Inflammatory macrophage (primary cell): Measurements from ENCODE around the gene TCFL5.

Experiments used
- DNase-seq, 2 donors: peaks; one replicate each; pipeline ENCODE4 v3.0.0-alpha.2; 2020 to 2022

Gene TCFL5

DNA sequence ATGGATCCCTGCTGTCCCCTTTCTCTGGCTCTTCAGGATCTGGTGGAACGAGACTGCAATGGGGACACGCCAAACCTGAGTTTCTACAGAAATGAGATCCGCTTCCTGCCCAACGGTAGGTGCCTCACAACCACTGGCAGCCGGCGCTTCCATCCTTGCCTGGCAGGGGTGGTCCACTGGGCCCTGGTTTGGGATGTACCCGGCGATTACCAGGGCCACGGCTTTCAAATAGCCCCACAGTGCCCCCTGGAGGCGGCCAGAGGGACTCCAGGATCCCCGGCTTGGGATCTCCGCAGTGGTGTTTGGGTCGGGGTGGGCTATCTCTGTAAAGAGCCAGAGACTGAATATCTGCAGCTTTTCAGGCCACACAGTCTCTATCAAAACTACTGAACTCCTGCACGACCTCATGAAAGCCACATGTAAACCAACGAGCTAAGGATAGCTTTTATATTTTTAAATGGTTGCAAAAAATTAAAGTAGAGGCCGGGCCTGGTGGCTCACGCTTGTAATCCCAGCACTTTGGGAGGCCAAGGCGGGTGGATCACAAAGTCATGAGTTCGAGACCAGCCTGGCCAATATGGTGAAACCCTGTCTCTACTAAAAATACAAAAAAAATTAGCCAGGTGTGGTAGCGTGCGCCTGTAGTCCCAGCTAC is 53.3 kb downstream of the TCFL5 start:
- DNase-seq: peak; percentile 52 to 68

DNA sequence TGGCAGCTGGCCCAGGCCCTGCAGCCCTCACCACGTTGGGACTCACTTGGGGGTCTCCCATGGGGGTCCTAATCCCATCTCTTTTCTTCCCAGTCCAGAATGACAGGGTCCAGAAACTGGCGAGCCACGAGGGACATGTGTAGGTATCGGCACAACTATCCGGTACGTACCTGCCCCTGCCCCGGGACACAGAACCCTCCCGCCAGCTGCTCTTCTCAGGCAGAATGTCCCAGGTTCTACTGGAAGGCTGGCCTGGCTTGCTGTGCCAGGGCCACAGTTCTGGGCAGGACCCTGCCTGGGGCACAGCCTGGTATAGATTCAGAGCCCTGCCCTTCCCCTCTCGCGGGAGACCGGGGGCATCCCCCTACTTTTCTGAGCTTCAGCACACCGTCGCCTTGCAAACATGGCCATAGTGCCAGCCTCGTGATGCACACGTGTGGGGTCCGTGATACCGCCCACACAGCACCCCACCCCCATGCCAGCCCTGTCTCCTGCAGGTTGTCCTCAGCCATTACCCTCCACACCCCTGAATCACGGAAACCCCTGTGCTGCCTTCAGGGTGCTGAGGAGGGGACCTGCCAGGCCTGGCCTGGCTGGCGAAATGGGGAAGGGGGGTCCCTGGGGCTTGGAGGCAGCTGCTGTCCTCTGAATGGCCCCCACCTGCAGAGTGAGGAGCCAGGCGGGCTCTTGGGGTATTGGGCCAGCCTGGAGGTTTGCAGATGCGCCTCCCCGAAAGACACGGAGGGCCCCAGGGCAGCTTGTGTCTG is 54.0 kb downstream of the TCFL5 start:
- DNase-seq: no peak

DNA sequence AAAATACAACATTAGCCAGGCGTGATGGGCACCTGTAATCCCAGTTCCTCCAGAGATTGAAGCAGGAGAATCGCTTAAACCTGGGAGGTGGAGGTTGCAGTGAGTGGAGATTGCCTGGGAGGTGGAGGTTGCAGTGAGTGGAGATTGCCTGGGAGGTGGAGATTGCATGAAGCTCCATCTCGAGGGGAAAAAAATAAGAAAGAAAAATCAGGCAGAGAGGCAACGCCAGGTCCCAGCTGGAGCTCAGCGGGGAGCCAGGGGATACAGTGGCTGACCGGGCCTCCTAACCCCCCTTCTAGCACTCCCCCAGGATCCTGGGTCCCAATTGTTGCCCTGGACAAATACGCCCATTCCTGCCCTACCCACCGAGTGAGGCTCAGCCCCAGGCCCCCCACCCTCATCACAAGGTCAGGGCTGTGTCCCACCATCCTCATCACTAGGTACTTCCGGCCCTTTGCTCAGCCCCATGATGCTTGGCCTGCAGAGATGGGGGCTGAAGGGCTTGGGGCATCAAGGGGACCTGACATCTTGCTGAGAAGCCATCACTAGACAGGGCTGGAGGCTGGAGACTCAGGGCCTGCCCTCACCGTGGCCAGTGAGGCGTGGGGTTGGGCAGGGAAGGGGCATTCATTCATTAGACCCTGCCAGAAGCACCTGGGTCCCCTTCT is 55.1 kb downstream of the TCFL5 start:
- DNase-seq: no peak

DNA sequence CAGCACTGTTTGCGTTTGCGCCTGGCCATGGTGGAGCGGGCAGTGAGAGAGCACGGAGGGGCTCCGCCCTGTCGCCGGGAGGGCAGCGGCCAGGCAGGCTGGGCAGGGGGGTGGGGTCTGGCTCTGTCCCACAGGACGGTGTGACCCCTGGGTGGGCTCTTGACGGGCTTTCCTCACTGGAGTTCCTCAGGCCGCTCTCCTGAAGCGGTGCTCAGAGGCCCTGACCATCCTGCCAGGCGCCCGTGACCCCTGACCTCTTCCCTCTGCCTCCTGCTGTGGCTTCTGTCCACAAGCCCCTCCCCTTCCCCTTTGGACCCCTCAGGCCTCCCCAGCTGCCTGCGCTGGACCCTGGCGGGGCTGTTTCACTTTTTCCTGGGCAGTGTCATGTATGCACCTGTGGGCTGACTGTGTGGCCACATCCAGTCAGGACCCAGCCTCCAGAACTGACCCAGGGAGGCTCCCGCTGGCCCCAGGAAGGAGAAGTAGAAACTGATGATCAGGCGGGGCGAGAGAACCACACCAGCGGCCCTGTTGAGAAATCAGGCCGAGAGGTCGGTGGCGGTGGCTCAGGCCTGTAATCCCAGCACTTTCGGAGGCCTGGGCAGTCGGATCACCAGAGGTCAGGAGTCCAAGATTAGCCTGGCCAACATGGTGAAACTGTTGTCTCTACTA is 55.8 kb downstream of the TCFL5 start:
- peak; percentile 88 to 89 for DNase-seq

DNA sequence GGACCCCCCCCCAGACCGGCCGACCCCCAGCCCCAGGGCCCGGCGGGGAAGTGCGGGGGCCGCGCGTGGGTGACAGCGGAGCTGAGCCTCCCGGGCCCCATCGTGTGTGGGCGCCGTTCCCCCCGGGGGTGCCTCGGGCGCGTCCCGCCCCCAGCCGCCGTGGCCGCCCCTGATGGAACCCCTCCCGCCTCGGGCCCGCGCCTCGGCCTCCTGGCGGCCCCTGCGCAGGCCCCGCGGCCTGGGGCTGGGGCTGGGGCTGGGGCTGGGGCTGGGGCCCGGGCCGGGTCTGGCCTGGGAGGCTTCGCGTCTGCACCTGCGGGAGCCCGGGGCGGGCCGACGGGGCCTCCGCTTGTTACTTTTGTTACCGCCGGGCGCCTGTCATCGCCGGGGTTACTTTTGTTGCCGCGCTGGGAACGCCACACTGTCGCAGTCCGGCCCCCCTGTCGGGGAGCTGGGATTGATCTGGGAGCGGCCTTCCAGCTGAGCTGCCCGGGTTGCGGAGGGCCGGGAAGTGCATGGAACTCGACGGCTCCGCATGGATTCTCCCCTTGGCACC is 56.4 kb downstream of the TCFL5 start:
- no peak for DNase-seq

DNA sequence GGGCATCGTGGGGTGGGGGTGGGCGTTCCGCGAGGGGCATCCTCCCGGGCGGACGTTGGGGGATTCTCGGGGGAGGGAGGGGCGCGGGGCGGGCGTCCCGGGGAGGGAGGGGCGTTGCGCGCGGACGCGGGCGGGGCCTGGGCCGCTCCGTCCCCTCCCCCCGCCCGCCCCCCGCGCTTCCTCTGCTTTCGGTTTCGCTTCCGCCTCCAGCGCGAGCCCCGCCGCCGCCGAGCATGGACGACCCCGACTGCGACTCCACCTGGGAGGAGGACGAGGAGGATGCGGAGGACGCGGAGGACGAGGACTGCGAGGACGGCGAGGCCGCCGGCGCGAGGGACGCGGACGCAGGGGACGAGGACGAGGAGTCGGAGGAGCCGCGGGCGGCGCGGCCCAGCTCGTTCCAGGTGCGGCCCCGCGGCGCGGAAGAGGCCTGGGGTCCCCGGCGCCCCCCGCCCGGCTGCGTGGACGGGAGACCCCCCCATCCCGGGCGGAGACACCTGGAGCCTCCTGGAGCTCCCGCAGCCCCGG is 56.9 kb downstream of the TCFL5 start, which contains the start of gene OGFR:
Gene OGFR, plus strand, starts transcription at position 209 of the 528 bp plus-strand sequence. Its CDS starts 25 bp downstream, at position 234.
- DNase-seq: peak; percentile 34 to 57

DNA sequence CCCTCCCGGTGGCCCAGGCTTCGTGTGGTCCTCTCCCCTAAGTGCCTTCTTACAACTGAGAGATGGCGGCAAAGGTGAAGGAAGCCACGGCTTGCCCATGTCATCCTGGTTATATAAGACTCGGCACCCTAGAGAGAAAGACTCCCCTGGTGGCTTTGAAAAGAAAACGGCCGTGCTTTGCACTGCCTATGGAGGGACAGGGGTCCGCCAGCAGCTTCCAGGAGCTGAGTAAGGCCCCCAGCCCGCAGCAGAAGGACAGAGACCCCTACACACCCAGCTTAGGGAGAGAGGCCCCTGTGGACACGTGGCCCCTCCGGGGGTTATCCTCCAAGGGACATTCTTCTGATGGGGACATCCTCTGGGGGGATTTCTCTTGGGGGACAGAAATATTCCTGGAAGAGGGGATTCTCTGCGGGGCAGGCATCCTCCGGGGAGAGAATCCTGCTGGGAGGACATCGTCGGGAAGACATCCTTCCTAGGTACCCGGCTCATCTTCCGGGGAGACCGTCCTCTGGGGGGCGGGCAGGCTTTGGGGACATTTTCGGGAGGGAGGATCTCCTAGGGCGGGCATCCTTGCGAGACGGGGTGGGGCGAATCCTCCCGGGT is 57.5 kb downstream of the TCFL5 start:
- DNase-seq: no peak

DNA sequence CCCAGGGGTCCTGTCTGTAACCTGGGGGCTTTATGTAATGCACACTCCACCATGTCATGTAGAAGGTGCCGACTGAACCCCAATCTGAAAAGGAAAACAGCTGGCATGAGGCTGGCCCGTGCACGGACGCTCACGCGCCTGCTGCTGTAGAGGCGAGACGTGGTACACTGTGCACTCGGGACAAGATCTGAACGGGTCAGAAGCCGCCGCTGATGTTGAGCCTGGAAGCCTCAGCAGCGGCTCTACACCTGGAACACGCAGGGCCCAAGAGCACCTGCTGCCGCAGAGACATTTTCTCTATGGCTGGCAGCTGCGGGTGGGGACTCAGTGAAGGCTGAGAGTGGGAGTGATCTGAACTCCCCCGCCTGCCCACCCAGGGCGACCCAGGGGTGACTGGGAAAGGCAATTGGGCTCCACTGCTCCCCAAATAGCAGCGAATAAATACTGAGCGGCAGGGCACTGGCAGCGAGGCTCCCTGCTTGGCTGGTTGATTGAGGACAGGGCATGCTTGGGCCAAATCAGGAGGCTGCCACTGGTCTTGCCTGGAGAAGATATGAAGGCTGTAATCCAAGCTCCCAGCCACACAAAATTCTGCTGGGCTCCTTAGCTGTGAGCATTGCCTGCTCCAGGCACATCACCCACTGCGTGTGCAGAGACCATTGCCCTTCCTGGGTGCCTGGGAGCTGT is 59.5 kb downstream of the TCFL5 start:
- DNase-seq: no peak

DNA sequence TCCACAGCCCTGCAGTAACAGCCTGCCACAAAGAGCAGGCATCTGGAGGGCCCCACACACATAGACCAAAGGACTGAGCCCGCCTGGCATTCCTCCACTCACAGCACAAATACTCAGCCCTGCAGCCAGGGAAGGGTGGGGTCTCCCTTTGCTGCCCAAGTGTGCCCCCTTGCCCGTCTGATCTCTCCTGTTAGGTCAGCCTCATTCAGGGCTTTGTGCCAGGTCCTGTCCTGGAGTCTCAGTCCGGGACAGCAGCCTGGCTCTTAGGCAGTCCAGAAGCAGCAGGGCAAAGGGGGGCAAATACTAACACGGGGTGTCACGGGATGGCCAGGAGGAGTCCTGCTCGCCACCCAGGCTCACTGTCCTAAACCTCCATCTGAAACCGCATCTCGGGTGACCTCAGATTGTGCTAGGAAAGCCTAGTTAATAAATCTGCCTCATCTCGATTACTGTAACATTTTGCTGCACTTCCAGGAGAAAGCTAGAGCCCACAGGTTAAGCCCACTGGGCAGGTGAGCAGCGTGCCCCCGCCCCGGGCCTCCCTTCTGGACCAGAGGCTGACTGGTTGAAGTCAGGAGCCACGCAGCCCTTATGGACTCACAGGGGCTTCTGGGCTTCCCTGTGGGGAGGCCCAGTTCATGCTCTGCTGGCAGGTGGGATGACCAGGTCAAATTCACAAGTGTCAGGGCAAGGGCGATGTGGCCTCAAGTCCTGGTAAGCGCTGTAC is 60.2 kb downstream of the TCFL5 start:
- no peak for DNase-seq

DNA sequence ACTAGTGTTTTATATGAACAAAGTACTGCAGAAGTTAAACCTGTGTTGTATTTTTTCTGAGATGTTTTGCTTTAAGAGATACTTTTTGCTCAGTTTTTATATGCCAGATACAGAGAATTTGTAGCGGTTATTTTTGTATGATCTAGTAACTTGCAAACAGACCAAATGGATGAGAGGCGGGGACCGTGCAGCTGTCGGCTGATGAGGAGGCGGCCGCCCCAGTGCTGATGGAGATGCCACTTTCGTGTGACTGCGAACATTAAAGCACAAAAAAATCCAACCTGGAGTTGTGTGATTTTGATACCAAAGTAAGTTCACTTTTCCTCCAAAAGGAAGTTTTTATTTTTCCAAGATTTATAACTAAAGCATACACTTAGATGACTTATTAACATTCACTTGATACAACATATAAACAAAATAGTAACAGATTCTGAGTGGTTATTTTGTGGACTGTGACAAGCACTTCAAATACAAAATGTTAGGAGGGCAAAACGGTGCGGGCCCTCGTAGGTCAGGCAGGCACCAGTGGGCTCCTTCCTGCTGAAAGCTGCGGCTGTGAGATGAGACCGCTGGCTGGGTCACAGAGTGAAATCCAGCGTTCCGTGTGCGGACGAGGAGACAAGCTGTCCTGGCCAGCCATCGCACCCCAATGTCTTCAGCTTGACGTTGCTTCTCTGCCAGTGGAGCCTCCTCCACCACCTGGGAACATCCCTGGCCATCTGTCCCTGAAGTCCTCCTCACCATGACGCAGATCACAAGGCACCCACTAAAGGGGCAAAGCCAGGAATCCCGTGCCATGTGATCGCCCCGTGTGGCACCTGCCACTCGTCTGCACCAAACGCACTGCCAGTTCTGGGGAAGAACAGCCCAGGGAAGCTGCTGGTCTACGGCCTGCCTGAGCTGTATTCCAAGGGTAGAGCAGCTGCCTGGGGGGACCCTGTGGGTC is 61.0 kb downstream of the TCFL5 start:
- no peak for DNase-seq

DNA sequence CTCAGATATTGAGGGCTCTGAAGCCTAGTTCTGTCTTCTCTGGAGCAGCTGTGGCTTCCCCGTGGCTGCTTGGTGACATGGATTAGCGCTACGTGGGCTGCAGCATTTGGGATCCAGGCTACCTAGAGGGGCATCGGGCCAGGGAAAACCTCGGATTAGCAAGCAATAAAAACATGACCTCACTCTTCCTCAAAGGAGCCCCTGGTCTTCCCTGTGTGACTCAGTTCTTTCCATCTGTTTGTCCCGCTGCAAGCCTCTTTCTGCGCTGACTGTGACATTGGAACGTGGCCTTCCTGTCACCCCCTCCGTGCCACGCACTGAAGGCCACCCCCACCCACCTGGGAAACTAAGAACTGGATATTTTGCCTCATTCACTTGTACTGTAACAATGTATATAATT is 61.7 kb downstream of the TCFL5 start:
- DNase-seq: no peak

DNA sequence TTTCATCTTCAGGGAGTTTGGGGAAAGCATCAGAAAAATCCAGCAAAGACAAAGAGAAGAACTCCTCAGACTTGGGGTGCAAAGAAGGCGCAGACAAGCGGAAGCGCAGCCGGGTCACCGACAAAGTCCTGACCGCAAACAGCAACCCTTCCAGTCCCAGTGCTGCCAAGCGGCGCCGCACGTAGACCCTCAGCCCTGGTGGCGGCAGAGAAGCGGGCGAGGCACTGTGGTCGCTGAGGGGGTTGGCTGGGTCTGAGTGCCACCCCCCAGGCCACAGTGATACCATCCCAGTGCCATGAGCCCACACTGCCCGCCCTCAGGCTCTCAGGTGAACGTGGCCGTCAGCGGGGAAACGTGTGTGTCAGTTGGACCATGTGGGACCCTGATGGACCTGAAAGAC is 62.2 kb downstream of the TCFL5 start:
- DNase-seq: no peak

DNA sequence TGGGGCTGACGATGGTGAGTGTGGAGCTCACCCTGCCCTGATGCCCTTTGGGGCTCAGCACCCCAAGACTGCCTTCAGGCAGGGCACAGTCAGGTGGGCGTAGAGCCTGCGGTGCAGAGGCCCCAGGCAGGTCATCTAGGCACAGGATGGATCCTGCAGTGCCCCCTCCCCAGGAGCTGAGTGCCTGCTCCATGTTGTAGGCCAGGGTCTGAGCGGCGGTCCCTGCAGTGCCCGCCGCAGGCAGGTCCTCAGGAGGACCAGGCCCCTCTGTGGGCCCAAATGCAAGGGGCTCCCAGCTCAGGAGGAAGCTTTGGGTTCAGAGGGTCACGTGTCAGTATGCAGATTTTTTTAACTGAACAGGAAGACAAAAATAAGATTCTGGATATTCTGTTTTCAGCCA is 62.6 kb downstream of the TCFL5 start:
- no peak for DNase-seq

DNA sequence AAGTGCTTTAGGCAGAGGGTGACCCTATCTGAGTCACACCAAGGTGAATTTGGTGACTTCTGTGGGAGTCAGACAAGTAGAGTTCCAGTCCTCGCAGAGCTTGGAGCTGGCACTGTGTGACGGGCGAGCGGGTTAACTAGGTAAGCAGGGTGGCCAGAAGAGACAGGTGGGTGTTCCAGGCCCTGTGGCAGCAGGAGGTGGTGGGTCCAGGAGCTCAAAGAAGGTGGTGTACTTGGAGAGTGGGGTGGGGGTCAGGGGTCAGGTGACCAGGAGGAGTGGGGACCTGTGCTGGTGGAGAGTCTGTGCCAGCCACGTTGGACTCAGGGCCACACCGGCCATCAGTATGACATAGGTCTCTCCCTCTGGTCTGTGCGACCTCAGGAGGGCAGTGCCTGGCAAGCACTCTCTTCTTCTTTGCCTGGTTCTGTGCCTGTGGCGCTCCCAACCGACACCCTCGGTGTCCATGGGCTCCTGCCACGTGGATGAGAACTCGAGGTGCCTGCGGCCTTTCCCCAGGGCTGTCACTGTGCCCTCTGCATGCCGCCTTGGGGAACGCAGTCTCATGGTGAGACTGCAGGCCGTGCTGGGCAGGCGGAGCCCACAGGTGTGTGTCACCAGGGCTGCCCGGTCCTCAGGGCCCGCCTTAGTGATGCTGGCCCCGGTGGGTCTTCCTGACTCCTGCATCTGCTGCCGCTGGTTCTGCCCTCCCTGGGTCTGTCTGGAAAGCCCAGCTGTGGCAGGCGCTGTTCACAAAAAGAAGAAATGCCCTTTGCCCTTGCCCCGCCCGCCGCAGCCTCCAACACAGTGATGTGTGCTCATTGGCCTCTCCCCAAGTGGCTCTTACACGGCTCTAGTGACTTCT is 63.7 kb downstream of the TCFL5 start:
- peak; percentile 47 to 48 for DNase-seq

DNA sequence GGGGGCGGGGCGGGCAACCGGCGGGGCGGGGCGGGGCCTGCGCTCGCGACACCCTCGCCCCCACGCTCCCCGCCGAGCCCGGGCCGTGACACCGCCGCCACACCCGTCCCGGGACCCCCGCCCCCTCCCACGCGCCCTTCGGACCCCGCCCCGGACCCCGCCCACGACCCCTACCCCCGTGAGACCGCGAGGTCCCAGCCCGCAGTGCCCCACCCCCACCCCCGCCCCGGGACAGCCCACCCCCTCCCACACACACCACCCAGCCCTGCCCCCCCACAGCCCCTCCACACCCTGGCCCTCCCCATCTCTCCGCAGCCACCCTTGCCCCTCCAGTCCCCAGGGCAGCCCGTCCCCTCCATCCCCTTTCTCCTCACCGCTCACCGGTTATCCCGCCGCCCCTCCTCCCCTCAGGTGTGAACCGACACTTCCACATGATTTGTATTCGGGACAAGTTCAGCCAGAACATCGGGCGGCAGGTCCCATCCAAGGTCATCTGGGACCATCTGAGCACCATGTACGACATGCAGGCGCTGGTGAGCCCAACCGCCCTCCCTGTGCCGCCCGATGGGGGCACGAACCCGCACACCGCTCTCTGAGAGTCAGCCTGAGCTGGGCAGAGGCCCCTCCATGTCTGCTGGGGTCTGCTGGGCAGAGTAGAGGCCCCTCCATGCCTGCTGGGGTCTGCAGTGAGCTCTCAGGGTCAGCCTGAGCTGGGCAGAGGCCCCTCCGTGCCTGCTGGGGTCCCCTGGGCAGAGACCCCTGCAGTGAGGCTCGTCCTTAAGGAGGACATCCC is 64.7 kb downstream of the TCFL5 start:
- no peak for DNase-seq

DNA sequence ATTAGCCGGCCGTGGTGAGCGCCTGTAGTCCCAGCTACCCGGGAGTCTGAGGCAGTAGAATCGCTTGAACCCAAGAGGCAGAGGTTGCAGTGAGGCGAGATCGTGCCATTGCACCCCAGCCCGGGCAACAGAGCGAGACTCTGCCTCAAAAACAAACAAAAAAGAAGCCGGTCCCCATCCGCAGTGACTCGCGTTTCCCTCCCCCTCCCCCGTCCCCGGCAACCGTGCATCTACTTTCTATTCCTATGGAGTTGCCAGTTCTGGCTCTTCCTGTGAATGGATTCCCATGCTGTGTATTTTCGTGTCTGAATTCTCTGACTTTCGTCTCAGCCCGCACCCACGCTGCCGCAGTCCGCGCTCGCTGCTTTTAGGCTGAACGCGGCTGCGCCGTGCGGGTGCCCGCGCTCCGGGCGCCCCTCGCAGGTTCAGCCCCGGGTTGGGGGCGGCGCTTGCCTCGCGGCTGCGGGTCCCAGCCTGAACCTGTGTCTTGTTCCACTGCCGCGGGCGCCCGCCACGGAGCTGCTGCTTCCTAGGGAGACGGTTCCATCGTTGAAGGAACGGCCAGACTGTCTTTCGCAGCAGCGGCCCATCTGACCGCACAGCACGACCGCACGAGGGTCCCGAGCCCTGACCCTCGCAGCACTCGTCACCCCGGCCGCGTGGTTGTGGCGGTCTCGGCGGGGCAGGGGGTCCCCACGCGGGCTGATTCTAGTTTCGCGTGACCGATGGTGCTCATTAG is 66.4 kb downstream of the TCFL5 start:
- peak; percentile 24 to 51 for DNase-seq
